Amniotic epithelial cell (primary cell): ENCODE data around the gene TSHZ2.
"Not testable (repeated sequence)": the region's sequence is repeated elsewhere in the genome, so short reads cannot be mapped to it uniquely, and the experiment has no call there.

ENCODE experiments used
- DNase-seq: peaks from one replicate; pipeline ENCODE4 v3.0.0-alpha.2; 2010; ENCODE audit warnings: low read depth

Gene TSHZ2

GRCh38 chr20:52962183-52962582 is 10.0 kb upstream of the TSHZ2 start:
- DNase-seq = no peak

- no peak for DNase-seq
These were observed 9.0 kb upstream of the TSHZ2 start for GRCh38 chr20:52963131-52963530.

GRCh38 chr20:52964131-52964530 is 8.0 kb upstream of the TSHZ2 start:
- DNase-seq = no peak

GRCh38 chr20:52965380-52965779 is 6.8 kb upstream of the TSHZ2 start:
- DNase-seq = no peak

- DNase-seq = no peak
These were observed 6.3 kb upstream of the TSHZ2 start for GRCh38 chr20:52965819-52966218.

- DNase-seq = not testable (repeated sequence)
These were observed 5.6 kb upstream of the TSHZ2 start for GRCh38 chr20:52966543-52966942.

GRCh38 chr20:52971498-52972189 is 514 bp upstream of the TSHZ2 start:
- DNase-seq = no peak

GRCh38 chr20:52972965-52973819 is 1.0 kb downstream of the TSHZ2 start:
- DNase-seq = no peak

- DNase-seq = no peak
These were observed 2.0 kb downstream of the TSHZ2 start for GRCh38 chr20:52974179-52974594.

GRCh38 chr20:52975029-52975732 is 3.0 kb downstream of the TSHZ2 start:
- no peak for DNase-seq

- no peak for DNase-seq
These were observed 3.8 kb downstream of the TSHZ2 start for GRCh38 chr20:52975803-52976531.

- DNase-seq = no peak
These were observed 6.7 kb downstream of the TSHZ2 start for GRCh38 chr20:52978851-52979250.

GRCh38 chr20:52981051-52981450 is 8.9 kb downstream of the TSHZ2 start:
- DNase-seq = no peak

- DNase-seq = no peak
These were observed 11.7 kb downstream of the TSHZ2 start for GRCh38 chr20:52983726-52984450.

GRCh38 chr20:52984451-52984810 is 12.3 kb downstream of the TSHZ2 start:
- DNase-seq = no peak

- no peak for DNase-seq
These were observed 13.5 kb downstream of the TSHZ2 start for GRCh38 chr20:52985687-52986086.

- no peak for DNase-seq
These were observed 15.1 kb downstream of the TSHZ2 start for GRCh38 chr20:52987295-52987694.

- no peak for DNase-seq
These were observed 19.7 kb downstream of the TSHZ2 start for GRCh38 chr20:52991830-52992229.

GRCh38 chr20:52992632-52993031 is 20.5 kb downstream of the TSHZ2 start:
- no peak for DNase-seq

GRCh38 chr20:52993076-52993475 is 20.9 kb downstream of the TSHZ2 start:
- no peak for DNase-seq

GRCh38 chr20:52994184-52994970 is 22.2 kb downstream of the TSHZ2 start:
- no peak for DNase-seq
